IMR-90 (cell line): ENCODE data around the gene LATS2. TPM values are rescaled to one million over a fixed set of nuclear protein-coding genes. Genes with fewer than 3 reads are reported as not detected.

Source experiments
- ATAC-seq: fragments of 200-7000 bp; cut with Tn5 transposase; 2 replicates; pipeline ENCODE4 v1.9.1; 2020; ENCODE audit warnings: low read depth, mild to moderate bottlenecking, moderate library complexity
- BruUV-seq: library from RNA; stranded (reverse); fragments of 400-500 nt; replicated peaks from 2 replicates; lab custom pipeline; 2021; lab: Mats Ljungman, UMichigan
- CTCF ChIA-PET: fragments of 300-600 bp; formaldehyde crosslinking; extraction: SDS; loops from one replicate; lab custom pipeline; 2021; ENCODE audit warnings: antibody characterized with exemption; lab: Yijun Ruan, JAX
- POLR2A ChIA-PET: fragments of 300-600 bp; sonication (Branson Sonifier 250); formaldehyde crosslinking; loops from one replicate; lab custom pipeline; 2022; ENCODE audit warnings: antibody characterized with exemption; ENCODE audit not compliant: unreplicated experiment; lab: Charles Lee
- DNase-seq: peaks from one replicate; pipeline ENCODE4 v3.0.0; 2013
- H2AFZ ChIP-seq: replicated peaks from 2 replicates; pipeline ENCODE3; 2013; ENCODE audit warnings: low read length, mild to moderate bottlenecking; ENCODE audit not compliant: poor library complexity
- H2AK5ac ChIP-seq: 2 replicates; pipeline ENCODE4 v1.6.1; 2013; ENCODE audit warnings: low read depth, low read length, inconsistent platforms
- H2AK9ac ChIP-seq: replicated peaks from 2 replicates; pipeline ENCODE3; 2013; ENCODE audit warnings: mild to moderate bottlenecking, low read depth, low read length, moderate library complexity; ENCODE audit not compliant: poor library complexity
- H2BK120ac ChIP-seq: 2 replicates; pipeline ENCODE4 v1.6.1; 2013; ENCODE audit warnings: low read depth, low read length, inconsistent platforms
- H2BK15ac ChIP-seq: 3 replicates; pipeline ENCODE4 v1.6.1; 2013; ENCODE audit warnings: low read depth, low read length, inconsistent platforms
- H2BK20ac ChIP-seq: 2 replicates; pipeline ENCODE4 v1.6.1; 2013; ENCODE audit warnings: low read depth, mild to moderate bottlenecking, inconsistent platforms, low read length, moderate library complexity
- H2BK5ac ChIP-seq: 2 replicates; pipeline ENCODE4 v1.6.1; 2013; ENCODE audit warnings: mild to moderate bottlenecking, low read depth, low read length, inconsistent platforms; ENCODE audit not compliant: poor library complexity, severe bottlenecking
- H3K14ac ChIP-seq: replicated peaks from 2 replicates; pipeline ENCODE4 v1.6.1; 2013; ENCODE audit warnings: low read depth, low read length, inconsistent platforms
- H3K18ac ChIP-seq: 2 replicates; pipeline ENCODE4 v1.6.1; 2013; ENCODE audit warnings: low read depth, low read length, control low read depth
- H3K23ac ChIP-seq: 2 replicates; pipeline ENCODE4 v1.6.1; 2013; ENCODE audit warnings: low read depth, low read length, inconsistent platforms
- H3K27ac ChIP-seq: 2 replicates; pipeline ENCODE4 v1.5.1; 2013; ENCODE audit warnings: mild to moderate bottlenecking, control low read depth, low read length; ENCODE audit not compliant: insufficient read depth
- H3K27me3 ChIP-seq: 2 replicates; pipeline ENCODE4 v1.6.1; 2013; ENCODE audit warnings: low read length; ENCODE audit not compliant: control insufficient read depth, insufficient read depth
- H3K36me3 ChIP-seq: 2 replicates; pipeline ENCODE4 v1.6.1; 2013; ENCODE audit warnings: low read length, mixed read lengths; ENCODE audit not compliant: control insufficient read depth, insufficient read depth
- H3K4ac ChIP-seq: 2 replicates; pipeline ENCODE4 v1.6.1; 2013; ENCODE audit warnings: low read depth, low read length, inconsistent platforms
- H3K4me1 ChIP-seq: 2 replicates; pipeline ENCODE4 v1.6.1; 2013; ENCODE audit warnings: low read length, mixed read lengths; ENCODE audit not compliant: control insufficient read depth, insufficient read depth
- H3K4me2 ChIP-seq: 2 replicates; pipeline ENCODE4 v1.6.1; 2013; ENCODE audit warnings: low read depth, mild to moderate bottlenecking, control low read depth, low read length, moderate library complexity
- H3K4me3 ChIP-seq: 2 replicates; pipeline ENCODE4 v1.5.1; 2013; ENCODE audit warnings: low read depth, mild to moderate bottlenecking, control low read depth, low read length, moderate library complexity; ENCODE audit not compliant: insufficient read depth
- H3K56ac ChIP-seq: 2 replicates; pipeline ENCODE4 v1.6.1; 2013; ENCODE audit warnings: low read length, inconsistent platforms; ENCODE audit not compliant: insufficient read depth; ENCODE audit errors: extremely low read depth
- H3K79me1 ChIP-seq, 2 experiments: 2 replicates each; pipeline ENCODE4 v1.6.1; 2013; ENCODE audit warnings: low read length in 2 of 2, inconsistent platforms in 1 of 2, low read depth in 1 of 2
- H3K9ac ChIP-seq: 2 replicates; pipeline ENCODE4 v1.6.1; 2013; ENCODE audit warnings: low read depth, low read length, control low read depth
- H3K9me1 ChIP-seq: 2 replicates; pipeline ENCODE4 v1.6.1; 2013; ENCODE audit warnings: low read length, inconsistent platforms; ENCODE audit not compliant: insufficient read depth
- H3K9me3 ChIP-seq: 2 replicates; pipeline ENCODE4 v1.6.1; 2013; ENCODE audit warnings: low read length; ENCODE audit not compliant: control insufficient read depth, insufficient read depth
- H4K20me1 ChIP-seq: 2 replicates; pipeline ENCODE4 v1.6.1; 2013; ENCODE audit warnings: low read length, inconsistent platforms; ENCODE audit not compliant: insufficient read depth
- H4K5ac ChIP-seq: 2 replicates; pipeline ENCODE4 v1.6.1; 2013; ENCODE audit warnings: mild to moderate bottlenecking, low read depth, low read length, control low read depth
- H4K8ac ChIP-seq, 2 experiments: 2 replicates each; pipeline ENCODE4 v1.6.1; 2013; ENCODE audit warnings: low read depth in 2 of 2, low read length in 2 of 2, control low read depth in 1 of 2, inconsistent platforms in 1 of 2
- H4K91ac ChIP-seq: 2 replicates; pipeline ENCODE4 v1.6.1; 2013; ENCODE audit warnings: low read depth, low read length, inconsistent platforms; ENCODE audit not compliant: insufficient read depth
- BHLHE40 ChIP-seq: fragments of 150-350 bp; IDR thresholded peaks from 2 replicates; pipeline ENCODE4 v1.6.1; 2016; ENCODE audit warnings: mild to moderate bottlenecking, low read depth, low read length
- MAZ ChIP-seq: IDR thresholded peaks from 2 replicates; pipeline ENCODE4 v1.6.1; 2012; ENCODE audit warnings: low read depth, mild to moderate bottlenecking, low read length, improper control_type of control experiment, moderate library complexity, borderline replicate concordance
- RCOR1 ChIP-seq: IDR thresholded peaks from 2 replicates; pipeline ENCODE4 v1.6.1; 2012; ENCODE audit warnings: mild to moderate bottlenecking, low read length, improper control_type of control experiment; ENCODE audit not compliant: insufficient replicate concordance
- SMC3 ChIP-seq: fragments of 150-350 bp; IDR thresholded peaks from 2 replicates; pipeline ENCODE4 v1.6.1; 2016; ENCODE audit warnings: low read depth, mild to moderate bottlenecking, antibody characterized with exemption, low read length, moderate library complexity
- WGBS, 2 experiments: methylation state at CpG; one replicate each; pipeline versions ENCODE4 v1.1.5 to v1.1.7; 2013; ENCODE audit warnings: missing lambda C conversion rate in 2 of 2; ENCODE audit not compliant: insufficient read length in 1 of 2; ENCODE audit errors: extremely low coverage in 2 of 2; 5-methylcytosine and 5-hydroxymethylcytosine counted together
- dilution Hi-C: fragments of 300-500 bp; cut with HindIII; formaldehyde crosslinking; loops from one replicate; pipeline ENCODE4 v1.14.3; 2018; ENCODE audit warnings: low sequenced_read_pairs; ENCODE audit not compliant: unreplicated experiment
- in situ Hi-C: fragments of 300-500 bp; cut with MboI; formaldehyde crosslinking; loops from 3 replicates; pipeline ENCODE4 v1.14.3; 2019; ENCODE audit warnings: low sequenced_read_pairs, inconsistent platforms, mixed read lengths
- intact Hi-C: fragments of 100-400 bp; cut with micrococcal nuclease; formaldehyde crosslinking; loops from 2 replicates; pipeline ENCODE4 v1.10.0; 2022
- polyA plus RNA-seq, 3 experiments: library from polyadenylated mRNA; depleted of rRNA; stranded (reverse); fragments of >200 nt; gene quantifications; 2 replicates each; pipeline ENCODE4 v1.2.3, GENCODE V29; 2012; ENCODE audit warnings: low replicate concordance in 1 of 3
- total RNA-seq: library from RNA; depleted of rRNA; stranded (reverse); fragments of >200 nt; gene quantifications from 2 replicates; pipeline ENCODE4 v1.2.3, GENCODE V29; 2012
- TF ChIP-seq, protein P1 (sequence below): fragments of 150-350 bp; IDR thresholded peaks from 2 replicates; pipeline ENCODE4 v1.6.1; 2016; ENCODE audit warnings: low read depth, mild to moderate bottlenecking, low read length, moderate library complexity, borderline replicate concordance

LATS2 gene
- total and polyA plus RNA-seq, 2 of the 4 experiments (the other 2 are of a cell fraction): 12.7 to 22.4 TPM

- H3K9me3 ChIP-seq: no peaks in the 10 kb centered on the region
- H2AFZ ChIP-seq: no peak overlapping the region
- H4K8ac ChIP-seq: no peak overlapping the region
- H4K91ac ChIP-seq: no peak overlapping the region
- DNase-seq (no peak), ATAC-seq (no peak)
- H3K23ac ChIP-seq: no peak overlapping the region
- in situ Hi-C loops: no loop called here
- H3K18ac ChIP-seq: no peak overlapping the region
- no peak overlapping the region for H3K4me2 ChIP-seq
- H2BK15ac ChIP-seq: no peak overlapping the region
- CTCF ChIA-PET: no interaction called here
- BruUV-seq: no TSS peak
- H4K20me1 ChIP-seq: peaks cover 89% of the 10 kb centered on the region
- H3K14ac ChIP-seq: no peak overlapping the region
- intact Hi-C loops: no loop called here
- no peak overlapping the region for H2BK5ac ChIP-seq
- WGBS, 2 experiments: 67% methylated on average over 1 of the region's 6 CpGs; no CpG with 5 or more reads in 1 of the 2 experiments
- no peaks in the 10 kb centered on the region for H3K27me3 ChIP-seq
- H3K27ac ChIP-seq: no peak overlapping the region
- H3K56ac ChIP-seq: no peak overlapping the region
- no peak overlapping the region for H3K4me3 ChIP-seq
- H3K4me1 ChIP-seq: peaks cover 22% of the 10 kb centered on the region
- peaks cover 23% of the 10 kb centered on the region for H3K9me1 ChIP-seq
- H3K4ac ChIP-seq: no peak overlapping the region
- no peak overlapping the region for H3K9ac ChIP-seq
- no peak overlapping the region for H2BK20ac ChIP-seq
- peaks cover 11 to 63% of the 10 kb centered on the region in 2 experiments for H3K79me1 ChIP-seq
- H2AK5ac ChIP-seq: no peak overlapping the region
- dilution Hi-C loops: no loop called here
- TF ChIP-seq BHLHE40 (no peak), RCOR1 (no peak), MAZ (no peak), SMC3 (no peak)
- TF ChIP-seq, protein P1, sequence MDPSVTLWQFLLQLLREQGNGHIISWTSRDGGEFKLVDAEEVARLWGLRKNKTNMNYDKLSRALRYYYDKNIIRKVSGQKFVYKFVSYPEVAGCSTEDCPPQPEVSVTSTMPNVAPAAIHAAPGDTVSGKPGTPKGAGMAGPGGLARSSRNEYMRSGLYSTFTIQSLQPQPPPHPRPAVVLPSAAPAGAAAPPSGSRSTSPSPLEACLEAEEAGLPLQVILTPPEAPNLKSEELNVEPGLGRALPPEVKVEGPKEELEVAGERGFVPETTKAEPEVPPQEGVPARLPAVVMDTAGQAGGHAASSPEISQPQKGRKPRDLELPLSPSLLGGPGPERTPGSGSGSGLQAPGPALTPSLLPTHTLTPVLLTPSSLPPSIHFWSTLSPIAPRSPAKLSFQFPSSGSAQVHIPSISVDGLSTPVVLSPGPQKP: no peak
- no peak overlapping the region for H2BK120ac ChIP-seq
- H4K5ac ChIP-seq: no peak overlapping the region
- peaks cover 7% of the 10 kb centered on the region for H3K36me3 ChIP-seq
- no peak overlapping the region for H2AK9ac ChIP-seq
- POLR2A ChIA-PET: no interaction called here
Measured at GRCh38 chr13:21025539-21025938, 35.8 kb downstream of the LATS2 start.
